Thoracic aorta (tissue), 2 donors: ENCODE measurements around the gene MAP3K13. TPM values are rescaled to one million over a fixed set of nuclear protein-coding genes. Genes with fewer than 3 reads are reported as not detected.

Experiments used
- ATAC-seq: fragments of 150-250 bp; one replicate; pipeline ENCODE4 v1.8.0; 2017; ENCODE audit warnings: low read depth; ENCODE audit not compliant: insufficient number of reproducible peaks, low FRiP score
- DNase-seq: peaks from one replicate; pipeline ENCODE4 v3.0.0-alpha.2; 2020; ENCODE audit warnings: low spot score
- H3K27ac ChIP-seq, 2 donors: fragments of 200-600 bp; sonication (generic); 1 replicate in 1 of 2; 2 replicates in 1 of 2; pipeline ENCODE4 v1.5.1; 2016; ENCODE audit warnings: mild to moderate bottlenecking in 2 of 2, moderate library complexity in 2 of 2
- H3K27me3 ChIP-seq: fragments of 200-600 bp; sonication (generic); replicated peaks from 2 replicates; pipeline ENCODE4 v1.6.0; 2016; ENCODE audit warnings: mild to moderate bottlenecking; ENCODE audit not compliant: insufficient read depth
- H3K36me3 ChIP-seq: fragments of 200-600 bp; sonication (generic); one replicate; pipeline ENCODE4 v1.5.1; 2016
- H3K4me1 ChIP-seq, 2 donors: fragments of 200-600 bp; sonication (generic); 1 replicate in 1 of 2; 2 replicates in 1 of 2; pipeline versions ENCODE4 v1.5.1 to v1.6.0; 2016; ENCODE audit warnings: low read depth in 2 of 2, mild to moderate bottlenecking in 1 of 2; ENCODE audit not compliant: control insufficient read depth in 1 of 2
- H3K4me3 ChIP-seq: fragments of 200-600 bp; sonication (generic); 2 replicates; pipeline ENCODE4 v1.5.1; 2016; ENCODE audit warnings: mild to moderate bottlenecking
- H3K9me3 ChIP-seq: fragments of 200-600 bp; sonication (generic); 2 replicates; pipeline ENCODE4 v1.5.1; 2016
- CTCF ChIP-seq: fragments of 200-600 bp; sonication (generic); IDR thresholded peaks from one replicate; pipeline ENCODE4 v1.5.1; 2019; ENCODE audit warnings: antibody characterized with exemption
- total RNA-seq, 2 donors: library from RNA; depleted of rRNA; stranded (reverse); fragments of >200 nt; gene quantifications; one replicate each; pipeline versions ENCODE4 v1.1.0 to v1.2.3, GENCODE V29; 2016

MAP3K13 gene
- total RNA-seq, 2 donors from 2014 or later, result 17.3 to 21.9 TPM

- Histone ChIP-seq H3K4me1 (no peaks in the 10 kb centered on the region), H3K4me3 (no peak overlapping the region), H3K27me3 (no peaks in the 10 kb centered on the region), H3K36me3 (no peaks in the 10 kb centered on the region), H3K27ac (no peak overlapping the region), H3K9me3 (no peaks in the 10 kb centered on the region)
- no peak for TF ChIP-seq CTCF
- no peak for ATAC-seq
- no peak for DNase-seq
These were observed 141.7 kb downstream of the MAP3K13 start for GRCh38 chr3:185504636-185505035.

- H3K27ac ChIP-seq, result no peak overlapping the region
- H3K4me1 ChIP-seq, result no peaks in the 10 kb centered on the region
- no peak for TF ChIP-seq CTCF
- no peaks in the 10 kb centered on the region for H3K9me3 ChIP-seq
- no peaks in the 10 kb centered on the region for H3K36me3 ChIP-seq
- no peaks in the 10 kb centered on the region for H3K27me3 ChIP-seq
- DNase-seq, result no peak
- H3K4me3 ChIP-seq, result no peak overlapping the region
- no peak for ATAC-seq
These were observed 144.9 kb downstream of the MAP3K13 start for GRCh38 chr3:185507883-185508282.

- H3K36me3 ChIP-seq, result no peaks in the 10 kb centered on the region
- H3K27me3 ChIP-seq, result no peaks in the 10 kb centered on the region
- TF ChIP-seq CTCF, result no peak
- no peak overlapping the region for H3K4me3 ChIP-seq
- DNase-seq, result no peak
- no peak for ATAC-seq
- H3K9me3 ChIP-seq, result no peaks in the 10 kb centered on the region
- no peaks in the 10 kb centered on the region for H3K4me1 ChIP-seq
- H3K27ac ChIP-seq, result no peak overlapping the region
These were observed 145.5 kb downstream of the MAP3K13 start for GRCh38 chr3:185508335-185508991.

GRCh38 chr3:185511711-185512110 is 148.8 kb downstream of the MAP3K13 start:
- H3K27me3 ChIP-seq, result no peaks in the 10 kb centered on the region
- no peak overlapping the region for H3K27ac ChIP-seq
- H3K4me1 ChIP-seq, result no peaks in the 10 kb centered on the region
- H3K4me3 ChIP-seq, result no peak overlapping the region
- ATAC-seq (no peak), DNase-seq (no peak)
- no peaks in the 10 kb centered on the region for H3K9me3 ChIP-seq
- TF ChIP-seq CTCF, result no peak
- H3K36me3 ChIP-seq, result no peaks in the 10 kb centered on the region

GRCh38 chr3:185517387-185518130 is 154.6 kb downstream of the MAP3K13 start:
- ATAC-seq, result no peak
- no peaks in the 10 kb centered on the region for H3K4me1 ChIP-seq
- H3K36me3 ChIP-seq, result no peaks in the 10 kb centered on the region

More at GRCh38 chr3:185517387-185518130, 154.6 kb downstream of the MAP3K13 start:
- H3K4me3 ChIP-seq, result no peak overlapping the region
- no peak for DNase-seq
- H3K27me3 ChIP-seq, result no peaks in the 10 kb centered on the region
- H3K27ac ChIP-seq, result no peak overlapping the region
- no peaks in the 10 kb centered on the region for H3K9me3 ChIP-seq
- TF ChIP-seq CTCF, result no peak
